HL-60 (cell line): Measurements from ENCODE around the gene IL2RA.

ENCODE experiments used
- DNase-seq, 2 experiments: peaks; one replicate each; pipeline ENCODE4 v3.0.0-alpha.2; 2010 to 2020; ENCODE audit warnings: low read depth in 1 of 2, low spot score in 1 of 2
- H3K27ac ChIP-seq: fragments of 250-450 bp; sonication (Bioruptor Pico); replicated peaks from 2 replicates; pipeline ENCODE4 v1.5.1; 2020; ENCODE audit warnings: mild to moderate bottlenecking, moderate library complexity
- H3K27me3 ChIP-seq: fragments of 250-450 bp; sonication (Bioruptor Pico); 2 replicates; pipeline ENCODE4 v1.5.1; 2021; ENCODE audit warnings: mild to moderate bottlenecking, moderate library complexity; ENCODE audit not compliant: insufficient read depth, poor library complexity, severe bottlenecking
- H3K4me3 ChIP-seq: replicated peaks from 2 replicates; pipeline ENCODE4 v1.5.1; 2011; ENCODE audit warnings: mild to moderate bottlenecking, control low read depth, low read length; ENCODE audit not compliant: insufficient read depth
- GABPA ChIP-seq: IDR thresholded peaks from 2 replicates; pipeline ENCODE4 v1.6.1; 2012; ENCODE audit warnings: low read depth
- POLR2AphosphoS5 ChIP-seq: IDR thresholded peaks from 2 replicates; pipeline ENCODE4 v1.6.1; 2012; ENCODE audit warnings: low read depth
- REST ChIP-seq: IDR thresholded peaks from 2 replicates; pipeline ENCODE4 v1.6.1; 2012; ENCODE audit warnings: low read depth; ENCODE audit not compliant: insufficient replicate concordance
- SPI1 ChIP-seq: IDR thresholded peaks from 2 replicates; pipeline ENCODE4 v1.6.1; 2012; ENCODE audit warnings: low read depth, mild to moderate bottlenecking, borderline replicate concordance
- TF ChIP-seq, protein P1 (sequence below): IDR thresholded peaks from one replicate; pipeline ENCODE4 v1.5.1; 2011; ENCODE audit warnings: low read length, control low read depth, inconsistent platforms; ENCODE audit not compliant: insufficient read depth

Gene IL2RA

GRCh38 chr10:6053816-6054631, 8.1 kb downstream of the IL2RA start:
- H3K27ac ChIP-seq = no peak overlapping the region
- H3K4me3 ChIP-seq = no peak overlapping the region
- TF ChIP-seq, protein P1, sequence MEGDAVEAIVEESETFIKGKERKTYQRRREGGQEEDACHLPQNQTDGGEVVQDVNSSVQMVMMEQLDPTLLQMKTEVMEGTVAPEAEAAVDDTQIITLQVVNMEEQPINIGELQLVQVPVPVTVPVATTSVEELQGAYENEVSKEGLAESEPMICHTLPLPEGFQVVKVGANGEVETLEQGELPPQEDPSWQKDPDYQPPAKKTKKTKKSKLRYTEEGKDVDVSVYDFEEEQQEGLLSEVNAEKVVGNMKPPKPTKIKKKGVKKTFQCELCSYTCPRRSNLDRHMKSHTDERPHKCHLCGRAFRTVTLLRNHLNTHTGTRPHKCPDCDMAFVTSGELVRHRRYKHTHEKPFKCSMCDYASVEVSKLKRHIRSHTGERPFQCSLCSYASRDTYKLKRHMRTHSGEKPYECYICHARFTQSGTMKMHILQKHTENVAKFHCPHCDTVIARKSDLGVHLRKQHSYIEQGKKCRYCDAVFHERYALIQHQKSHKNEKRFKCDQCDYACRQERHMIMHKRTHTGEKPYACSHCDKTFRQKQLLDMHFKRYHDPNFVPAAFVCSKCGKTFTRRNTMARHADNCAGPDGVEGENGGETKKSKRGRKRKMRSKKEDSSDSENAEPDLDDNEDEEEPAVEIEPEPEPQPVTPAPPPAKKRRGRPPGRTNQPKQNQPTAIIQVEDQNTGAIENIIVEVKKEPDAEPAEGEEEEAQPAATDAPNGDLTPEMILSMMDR = no peak
- TF ChIP-seq POLR2AphosphoS5 = no peak
- TF ChIP-seq GABPA = no peak
- no peak for TF ChIP-seq REST
- no peak for TF ChIP-seq SPI1
- no peaks in the 10 kb centered on the region for H3K27me3 ChIP-seq
- DNase-seq = no peak

GRCh38 chr10:6053303-6053702, 8.9 kb downstream of the IL2RA start:
- TF ChIP-seq REST (no peak), GABPA (no peak), POLR2AphosphoS5 (no peak), SPI1 (no peak)
- no peak overlapping the region for H3K4me3 ChIP-seq
- H3K27ac ChIP-seq = no peak overlapping the region
- no peaks in the 10 kb centered on the region for H3K27me3 ChIP-seq
- no peak for DNase-seq

DNA sequence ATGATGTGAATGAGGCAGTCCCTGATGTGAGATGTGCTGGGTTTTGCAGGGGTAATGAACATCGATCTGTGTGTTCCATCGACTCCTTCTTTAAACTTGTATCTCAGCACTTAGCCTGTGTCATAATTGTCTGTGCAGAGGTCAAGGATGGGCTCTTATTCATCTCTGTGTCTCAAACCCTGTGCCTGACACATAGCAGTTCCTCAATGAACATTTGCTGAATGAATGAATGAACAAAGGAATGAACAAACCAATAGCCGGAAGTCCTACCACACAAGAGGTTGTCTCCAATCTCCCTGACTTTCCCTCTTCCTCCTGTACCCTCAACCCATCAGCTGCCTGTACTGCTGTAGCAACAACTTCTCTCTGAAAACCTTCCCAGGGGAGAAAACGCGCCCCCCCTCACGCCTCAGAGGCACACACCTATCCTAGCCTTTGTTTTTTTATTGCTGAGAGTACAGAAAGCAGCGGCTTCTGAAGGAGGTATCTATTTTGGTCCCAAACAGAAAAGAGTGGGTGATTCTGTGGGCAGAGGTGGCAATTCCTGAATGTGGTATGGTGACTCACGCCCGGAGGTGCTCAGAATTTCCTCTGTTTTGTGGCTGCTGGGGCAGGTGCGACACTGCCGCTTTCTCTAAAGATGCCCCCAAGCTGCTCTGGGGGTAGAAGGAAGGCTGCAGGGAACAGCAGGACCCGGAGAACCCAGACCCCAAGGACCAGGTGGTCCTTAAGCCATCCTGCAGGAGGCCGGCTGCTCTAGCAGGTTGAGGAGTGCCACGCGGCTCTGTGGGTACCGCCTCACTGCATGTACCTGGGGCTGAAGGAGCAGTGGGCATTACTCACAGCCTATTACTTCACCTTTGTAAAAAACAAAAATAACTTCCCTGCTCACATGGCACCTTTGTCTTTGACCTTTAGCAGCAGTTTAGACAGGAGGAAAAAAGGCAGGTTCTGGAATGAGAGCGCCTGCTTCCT, 9.6 kb downstream of the IL2RA start:
- H3K27me3 ChIP-seq = no peaks in the 10 kb centered on the region
- DNase-seq = no peak
- H3K4me3 ChIP-seq = no peak overlapping the region
- TF ChIP-seq SPI1 = no peak
- TF ChIP-seq, protein P1 = no peak
- TF ChIP-seq POLR2AphosphoS5 = no peak
- no peak for TF ChIP-seq GABPA
- H3K27ac ChIP-seq = no peak overlapping the region
